ENCODE results near the gene ASS1.

ASS1 gene

DNA sequence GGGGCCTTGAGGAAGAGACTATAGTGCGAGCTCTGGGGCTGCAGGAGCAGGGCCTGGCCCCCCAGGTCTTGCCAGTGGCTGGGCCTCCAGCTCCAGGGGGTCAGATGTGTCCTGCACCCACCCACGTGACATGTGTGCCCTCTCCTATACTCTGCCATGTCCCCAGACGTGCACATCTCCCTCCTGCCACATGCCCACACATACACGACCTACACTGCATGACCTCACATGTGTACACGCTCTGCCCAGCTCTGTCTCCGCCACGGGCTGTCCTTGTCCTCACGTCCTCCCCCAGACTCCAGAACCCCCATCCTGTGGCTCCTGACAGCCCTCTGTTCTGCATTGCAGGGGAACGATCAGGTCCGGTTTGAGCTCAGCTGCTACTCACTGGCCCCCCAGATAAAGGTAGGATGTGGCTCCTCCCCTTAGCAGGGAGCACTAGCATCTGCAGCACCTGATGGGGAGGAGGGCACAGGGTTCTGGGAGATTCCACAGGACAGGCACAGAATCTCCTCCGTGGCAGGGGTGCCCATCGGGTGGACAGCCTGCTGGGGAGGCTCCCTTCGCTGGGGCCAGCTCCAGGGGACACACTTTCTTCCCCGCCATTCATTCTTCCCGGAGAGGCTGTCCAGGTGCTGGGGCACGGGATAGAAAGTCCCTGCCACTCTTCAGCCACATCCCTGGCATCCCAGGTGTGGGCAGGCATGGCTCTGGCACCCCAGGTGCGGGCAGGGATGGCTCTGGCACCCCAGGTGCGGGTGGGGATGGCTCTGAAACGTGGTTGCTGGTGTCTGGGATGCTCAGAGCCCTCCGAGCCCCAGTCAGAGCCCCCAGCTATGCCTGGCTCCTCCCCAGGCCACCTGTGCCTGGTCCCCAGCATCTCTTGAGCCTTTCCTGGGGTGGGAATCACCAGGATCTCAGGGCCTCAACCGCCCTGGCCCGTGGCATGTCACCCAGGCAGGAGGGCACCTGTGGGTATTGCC lies 19.3 kb downstream of the ASS1 start:
- Mint-ChIP-seq H3K4me3 (no peak overlapping the region), H3K9me3 (no peaks in the 10 kb centered on the region), H3K36me3 (ENCODE audit: low read depth) (no peaks in the 10 kb centered on the region), H3K27ac (no peak overlapping the region), H3K27me3 (peaks cover 67% of the 10 kb centered on the region), H3K4me1 (ENCODE audit: low read depth) (no peaks in the 10 kb centered on the region)
- DNase-seq = no peak

DNA sequence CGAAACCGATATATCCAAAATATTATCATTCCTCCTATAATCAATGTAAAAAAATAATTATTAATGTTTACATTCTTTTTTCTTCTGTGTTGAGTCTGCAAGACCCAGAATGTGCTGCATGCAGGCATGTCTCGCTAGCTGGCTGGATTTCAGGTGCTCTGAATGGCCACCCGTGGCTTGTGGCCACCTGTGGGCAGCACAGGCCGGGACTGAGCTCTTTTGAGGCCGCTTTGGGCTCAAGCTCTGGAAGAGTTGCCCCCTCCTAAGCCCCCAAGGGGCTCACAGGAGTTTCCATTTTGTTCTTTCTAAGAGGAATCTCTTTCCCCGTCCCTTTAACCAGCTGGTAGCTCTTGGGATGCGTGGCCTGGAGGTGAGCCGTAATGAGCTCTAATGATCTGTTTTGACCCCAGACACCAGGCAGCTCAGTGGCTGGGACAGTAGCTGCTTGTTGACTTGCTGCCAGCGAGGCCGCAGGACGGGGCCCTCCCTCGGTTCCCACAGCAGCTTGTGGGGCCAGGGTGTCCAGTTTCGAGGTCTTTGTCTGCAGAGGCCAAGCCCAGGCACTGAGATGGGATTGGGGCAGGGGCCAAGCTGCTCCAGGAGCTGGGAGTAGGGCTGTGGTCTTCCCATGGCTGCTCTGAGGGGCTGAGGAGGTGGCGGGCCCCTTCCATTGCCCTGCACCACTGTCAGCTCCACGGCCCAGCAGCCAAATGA lies 20.8 kb downstream of the ASS1 start:
- Mint-ChIP-seq H3K27me3 (peaks cover 66% of the 10 kb centered on the region), H3K4me1 (ENCODE audit: low read depth) (no peaks in the 10 kb centered on the region), H3K9me3 (no peaks in the 10 kb centered on the region), H3K27ac (no peak overlapping the region), H3K4me3 (no peak overlapping the region), H3K36me3 (ENCODE audit: low read depth) (no peaks in the 10 kb centered on the region)
- no peak for DNase-seq

DNA sequence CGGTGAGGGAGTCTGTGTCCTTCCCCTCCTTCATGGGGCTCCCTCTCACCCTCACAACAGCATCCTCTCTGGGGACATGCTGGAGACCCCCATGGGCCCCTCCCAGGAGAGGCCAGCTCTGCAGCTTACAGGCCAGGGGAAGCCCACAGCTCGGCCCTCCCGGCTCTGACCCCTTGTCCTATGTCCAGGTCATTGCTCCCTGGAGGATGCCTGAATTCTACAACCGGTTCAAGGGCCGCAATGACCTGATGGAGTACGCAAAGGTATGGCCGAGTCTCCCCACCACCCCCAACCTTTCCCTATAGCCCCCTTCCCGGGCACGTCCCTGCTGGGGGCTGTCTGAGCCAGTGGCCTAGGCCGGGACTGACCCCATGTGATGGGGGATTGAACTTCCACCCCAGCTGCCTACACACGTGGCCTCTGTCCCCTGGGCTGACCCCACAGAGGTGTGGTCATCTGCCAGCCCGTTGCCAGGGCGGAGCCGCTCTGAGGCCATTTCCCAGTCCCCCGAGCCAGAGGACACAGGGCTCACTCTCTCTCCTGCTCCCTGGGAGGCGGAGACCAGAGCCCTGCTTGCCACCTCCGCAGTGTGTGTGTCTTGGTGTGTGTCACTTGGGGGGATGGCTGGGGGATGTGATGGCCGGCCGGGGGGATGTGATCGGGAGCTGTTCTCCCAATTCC lies 21.9 kb downstream of the ASS1 start:
- H3K27ac Mint-ChIP-seq = no peak overlapping the region
- H3K36me3 Mint-ChIP-seq (ENCODE audit: low read depth) = no peaks in the 10 kb centered on the region
- no peak overlapping the region for H3K4me3 Mint-ChIP-seq
- no peak for DNase-seq
- no peaks in the 10 kb centered on the region for H3K4me1 Mint-ChIP-seq (ENCODE audit: low read depth)
- no peaks in the 10 kb centered on the region for H3K9me3 Mint-ChIP-seq
- peaks cover 72% of the 10 kb centered on the region for H3K27me3 Mint-ChIP-seq

DNA sequence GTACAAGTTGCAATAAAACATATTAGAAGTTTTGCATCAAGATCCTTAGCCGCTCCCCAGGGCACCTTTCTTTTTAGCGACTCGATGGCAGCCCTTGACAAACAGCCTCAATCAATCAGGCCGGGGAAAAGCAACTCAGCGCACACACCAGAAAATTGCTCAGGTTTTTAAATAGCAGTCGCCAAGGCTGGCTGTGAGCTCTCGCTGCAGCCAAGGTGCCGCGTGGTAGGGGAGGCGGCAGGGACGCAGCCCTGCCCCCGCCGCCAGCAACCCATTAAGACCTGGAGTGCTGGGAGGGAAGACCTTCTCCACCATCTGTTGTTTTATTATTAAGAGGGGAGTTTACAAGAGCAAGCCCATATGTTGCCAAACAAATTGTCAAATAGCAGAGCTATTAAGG lies 22.6 kb downstream of the ASS1 start:
- DNase-seq = no peak
- H3K27ac Mint-ChIP-seq = no peak overlapping the region
- peaks cover 75% of the 10 kb centered on the region for H3K27me3 Mint-ChIP-seq
- H3K4me3 Mint-ChIP-seq = no peak overlapping the region
- no peaks in the 10 kb centered on the region for H3K36me3 Mint-ChIP-seq (ENCODE audit: low read depth)
- no peaks in the 10 kb centered on the region for H3K9me3 Mint-ChIP-seq
- no peaks in the 10 kb centered on the region for H3K4me1 Mint-ChIP-seq (ENCODE audit: low read depth)

DNA sequence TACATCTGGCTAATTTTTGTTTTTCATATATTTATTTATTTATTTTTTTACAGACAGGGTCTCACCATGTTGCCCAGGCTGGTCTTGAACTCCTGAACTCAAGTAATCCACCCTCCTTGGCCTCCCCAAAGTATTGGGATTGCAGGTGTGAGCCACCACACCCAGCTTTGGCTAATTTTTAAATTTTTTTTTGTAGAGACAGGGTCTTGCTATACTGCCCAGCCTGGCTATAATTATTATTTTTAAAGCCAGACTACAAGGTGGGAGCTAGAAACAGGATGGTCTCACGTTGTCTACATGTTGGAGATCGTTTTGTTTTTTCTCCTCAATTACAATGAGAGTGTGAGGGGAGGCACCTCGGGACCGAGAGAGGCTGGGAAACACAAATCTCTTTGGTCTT lies 23.8 kb downstream of the ASS1 start:
- H3K4me1 Mint-ChIP-seq (ENCODE audit: low read depth) = no peaks in the 10 kb centered on the region
- H3K36me3 Mint-ChIP-seq (ENCODE audit: low read depth) = no peaks in the 10 kb centered on the region
- H3K27ac Mint-ChIP-seq = no peak overlapping the region
- no peak for DNase-seq
- H3K4me3 Mint-ChIP-seq = no peak overlapping the region
- no peaks in the 10 kb centered on the region for H3K9me3 Mint-ChIP-seq
- H3K27me3 Mint-ChIP-seq = peaks cover 73% of the 10 kb centered on the region

DNA sequence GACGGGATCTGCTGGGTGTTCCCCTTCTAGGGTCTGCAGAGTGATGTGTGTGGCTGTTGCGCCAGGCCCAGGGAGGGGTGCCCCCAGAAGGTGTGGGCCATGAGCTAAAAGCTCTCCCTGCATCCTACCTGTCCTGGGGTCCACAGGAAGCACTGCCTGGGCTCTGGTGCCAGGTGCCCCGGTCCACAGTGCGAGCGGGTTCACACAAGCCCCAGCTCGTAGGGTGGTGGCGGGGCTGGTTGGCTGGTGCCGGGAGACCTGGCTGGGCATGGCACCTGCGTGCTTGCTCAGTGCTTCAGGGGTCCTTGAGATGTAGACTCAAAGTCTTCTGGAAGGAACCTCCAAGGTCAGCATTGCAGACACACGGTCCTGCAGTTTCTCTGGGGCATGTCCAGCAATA lies 25.5 kb downstream of the ASS1 start:
- Mint-ChIP-seq H3K9me3 (no peaks in the 10 kb centered on the region), H3K4me3 (no peak overlapping the region), H3K27me3 (peaks cover 73% of the 10 kb centered on the region), H3K27ac (no peak overlapping the region), H3K4me1 (ENCODE audit: low read depth) (no peaks in the 10 kb centered on the region), H3K36me3 (ENCODE audit: low read depth) (no peaks in the 10 kb centered on the region)
- no peak for DNase-seq

DNA sequence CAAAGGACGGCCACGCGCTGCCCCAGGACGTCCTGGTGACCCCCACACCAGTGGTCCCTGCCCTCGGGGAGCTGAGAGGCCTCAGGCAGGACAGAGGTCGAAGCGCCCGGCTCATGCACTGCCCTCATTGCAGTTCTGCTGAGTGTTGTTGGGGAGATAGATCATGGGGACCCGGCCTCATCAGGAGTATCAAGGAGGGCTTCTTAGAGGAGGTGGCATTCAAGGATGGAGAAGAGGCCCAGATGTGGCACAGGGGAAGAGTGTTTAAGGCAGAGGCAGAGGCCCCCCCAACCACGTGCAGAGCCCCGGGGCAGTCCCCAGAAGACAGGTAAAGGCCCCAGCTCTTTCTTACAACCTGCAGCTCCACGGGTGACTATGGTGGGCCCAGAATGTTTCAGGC lies 26.2 kb downstream of the ASS1 start:
- no peaks in the 10 kb centered on the region for H3K9me3 Mint-ChIP-seq
- H3K27ac Mint-ChIP-seq = no peak overlapping the region
- no peaks in the 10 kb centered on the region for H3K4me1 Mint-ChIP-seq (ENCODE audit: low read depth)
- no peak for DNase-seq
- no peaks in the 10 kb centered on the region for H3K36me3 Mint-ChIP-seq (ENCODE audit: low read depth)
- H3K4me3 Mint-ChIP-seq = no peak overlapping the region
- H3K27me3 Mint-ChIP-seq = peaks cover 70% of the 10 kb centered on the region

DNA sequence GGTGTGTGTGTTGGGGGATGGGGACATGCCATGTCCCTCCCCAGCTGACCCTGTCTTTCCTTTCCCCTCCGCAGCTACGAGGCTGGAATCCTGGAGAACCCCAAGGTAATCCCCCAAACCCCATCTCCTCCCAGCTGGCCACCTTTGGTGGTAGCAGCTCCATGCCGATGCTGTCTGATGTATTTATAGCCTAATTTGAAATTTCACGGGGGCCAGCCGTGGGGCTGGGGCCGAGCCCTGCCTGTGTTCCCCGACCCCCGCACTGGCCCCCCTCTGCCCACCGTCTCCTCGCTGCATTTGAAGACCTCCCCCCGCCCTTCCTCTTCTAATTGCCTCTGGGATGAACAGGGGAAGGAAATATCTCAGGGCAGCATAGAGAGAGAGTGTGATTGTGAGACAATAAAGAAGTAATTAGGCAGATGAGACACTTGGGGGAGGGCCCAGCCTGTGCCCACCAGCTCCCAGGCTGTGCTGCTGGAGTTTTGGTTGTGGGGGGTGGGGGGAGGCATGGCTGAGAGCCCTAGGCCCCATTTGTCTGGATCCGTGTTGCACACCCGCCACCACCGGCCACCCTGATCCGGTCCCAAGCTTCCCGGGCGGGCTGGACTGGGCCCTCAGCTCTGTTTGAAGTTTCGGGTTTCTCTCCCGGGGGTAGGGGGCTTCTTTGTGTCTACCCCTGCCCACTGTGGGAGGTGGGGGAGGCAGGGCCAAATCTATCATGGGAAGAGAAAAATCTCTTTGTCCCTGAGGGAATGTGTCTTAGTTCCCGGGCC lies 26.8 kb downstream of the ASS1 start:
- Mint-ChIP-seq H3K27me3 (peaks cover 64% of the 10 kb centered on the region), H3K27ac (no peak overlapping the region), H3K36me3 (ENCODE audit: low read depth) (no peaks in the 10 kb centered on the region), H3K9me3 (no peaks in the 10 kb centered on the region), H3K4me3 (no peak overlapping the region), H3K4me1 (ENCODE audit: low read depth) (no peaks in the 10 kb centered on the region)
- DNase-seq = no peak

DNA sequence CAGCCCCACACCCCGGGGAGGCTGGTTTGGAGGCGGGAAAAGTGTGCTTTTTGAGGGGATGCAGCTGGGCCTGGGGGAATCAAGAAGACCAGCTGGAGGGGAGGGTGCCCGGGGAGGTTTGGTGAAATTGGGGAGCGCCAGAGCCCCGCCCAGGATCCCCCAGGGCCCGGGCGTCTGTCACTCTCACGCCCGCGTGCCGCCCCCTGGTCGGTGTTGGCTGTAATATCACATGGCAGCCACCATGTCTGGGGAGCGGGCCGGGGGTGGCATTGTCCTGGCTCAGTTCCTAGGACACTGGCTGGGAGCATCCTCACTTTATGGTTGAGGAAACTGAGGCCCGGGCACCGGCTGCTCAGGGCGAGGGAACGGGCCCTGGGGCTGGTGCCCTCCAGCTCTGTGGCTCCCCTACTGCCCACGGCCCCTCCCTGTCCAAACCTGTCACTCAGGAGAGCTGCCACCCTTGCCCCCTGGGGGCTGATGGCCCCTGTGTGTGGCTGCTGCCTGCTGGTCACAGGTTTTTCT lies 27.5 kb downstream of the ASS1 start:
- Mint-ChIP-seq H3K9me3 (no peaks in the 10 kb centered on the region), H3K27me3 (peaks cover 57% of the 10 kb centered on the region), H3K4me1 (ENCODE audit: low read depth) (no peaks in the 10 kb centered on the region), H3K27ac (no peak overlapping the region), H3K4me3 (no peak overlapping the region), H3K36me3 (ENCODE audit: low read depth) (no peaks in the 10 kb centered on the region)
- DNase-seq = no peak

DNA sequence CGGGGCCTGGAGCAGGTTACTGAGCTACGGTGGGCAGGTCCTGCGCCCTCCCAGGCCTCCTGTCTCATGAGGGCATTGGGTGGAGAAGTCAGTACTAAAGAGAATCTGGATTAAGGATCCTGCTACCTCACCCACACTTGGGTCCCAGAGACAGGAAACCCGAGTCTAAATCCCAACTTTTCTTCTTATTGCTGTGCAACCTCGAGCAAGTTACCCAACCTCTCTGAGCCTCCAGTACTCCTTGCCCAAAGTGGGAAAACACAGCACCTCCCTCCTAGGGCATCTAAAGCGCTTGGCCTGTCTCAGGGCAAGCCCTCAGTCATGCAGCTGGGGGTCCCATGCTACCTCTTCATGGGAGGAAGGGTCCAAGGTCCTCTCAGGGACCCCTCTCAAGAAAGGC lies 28.2 kb downstream of the ASS1 start:
- H3K4me1 Mint-ChIP-seq (ENCODE audit: low read depth) = no peaks in the 10 kb centered on the region
- H3K27me3 Mint-ChIP-seq = peaks cover 50% of the 10 kb centered on the region
- DNase-seq = no peak
- no peaks in the 10 kb centered on the region for H3K9me3 Mint-ChIP-seq
- no peak overlapping the region for H3K4me3 Mint-ChIP-seq
- H3K36me3 Mint-ChIP-seq (ENCODE audit: low read depth) = no peaks in the 10 kb centered on the region
- H3K27ac Mint-ChIP-seq = no peak overlapping the region

DNA sequence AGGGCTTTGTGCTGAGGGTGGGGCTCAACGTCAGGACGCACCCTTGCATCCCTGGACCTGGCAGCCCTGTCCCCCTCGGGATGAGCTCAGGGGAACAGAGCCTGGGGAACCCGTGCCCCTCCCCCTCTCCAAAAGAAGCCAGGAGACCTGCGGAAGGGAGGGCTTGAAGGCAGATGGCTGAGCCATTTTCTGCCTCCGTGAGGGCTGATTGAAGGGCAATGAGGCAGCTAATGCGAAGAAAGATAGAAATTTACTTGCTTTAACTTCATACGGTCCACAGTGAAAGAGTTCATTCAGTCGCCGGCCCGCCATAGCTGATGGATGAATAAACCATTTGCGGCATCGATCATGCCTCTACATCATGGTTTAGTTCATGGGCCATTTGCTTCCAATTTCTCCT lies 28.8 kb downstream of the ASS1 start:
- peaks cover 46% of the 10 kb centered on the region for H3K27me3 Mint-ChIP-seq
- DNase-seq = no peak
- no peaks in the 10 kb centered on the region for H3K9me3 Mint-ChIP-seq
- H3K27ac Mint-ChIP-seq = no peak overlapping the region
- H3K36me3 Mint-ChIP-seq (ENCODE audit: low read depth) = no peaks in the 10 kb centered on the region
- no peaks in the 10 kb centered on the region for H3K4me1 Mint-ChIP-seq (ENCODE audit: low read depth)
- no peak overlapping the region for H3K4me3 Mint-ChIP-seq

DNA sequence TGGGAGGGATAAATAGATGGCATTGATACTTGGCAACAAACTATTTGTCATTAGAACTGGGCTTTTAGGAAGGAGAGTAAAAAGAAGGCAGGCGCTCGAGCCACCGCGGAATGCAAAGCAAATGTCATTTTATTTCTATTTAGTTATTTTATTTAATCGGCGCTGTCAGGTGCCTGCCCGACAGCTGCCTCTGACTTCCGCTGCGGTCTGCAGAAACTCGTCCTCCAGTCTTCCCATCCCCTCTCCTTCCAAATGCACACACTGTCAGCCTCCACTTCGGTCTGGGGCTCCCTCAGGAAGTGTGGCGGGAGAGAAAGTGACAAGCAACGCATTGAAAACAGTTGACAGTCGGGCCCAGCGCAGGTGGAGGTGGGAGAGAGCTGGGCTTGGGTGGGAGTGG lies 29.3 kb downstream of the ASS1 start:
- no peak for DNase-seq
- Mint-ChIP-seq H3K27ac (no peak overlapping the region), H3K36me3 (ENCODE audit: low read depth) (no peaks in the 10 kb centered on the region), H3K4me3 (no peak overlapping the region), H3K4me1 (ENCODE audit: low read depth) (no peaks in the 10 kb centered on the region), H3K9me3 (no peaks in the 10 kb centered on the region), H3K27me3 (peaks cover 40% of the 10 kb centered on the region)

DNA sequence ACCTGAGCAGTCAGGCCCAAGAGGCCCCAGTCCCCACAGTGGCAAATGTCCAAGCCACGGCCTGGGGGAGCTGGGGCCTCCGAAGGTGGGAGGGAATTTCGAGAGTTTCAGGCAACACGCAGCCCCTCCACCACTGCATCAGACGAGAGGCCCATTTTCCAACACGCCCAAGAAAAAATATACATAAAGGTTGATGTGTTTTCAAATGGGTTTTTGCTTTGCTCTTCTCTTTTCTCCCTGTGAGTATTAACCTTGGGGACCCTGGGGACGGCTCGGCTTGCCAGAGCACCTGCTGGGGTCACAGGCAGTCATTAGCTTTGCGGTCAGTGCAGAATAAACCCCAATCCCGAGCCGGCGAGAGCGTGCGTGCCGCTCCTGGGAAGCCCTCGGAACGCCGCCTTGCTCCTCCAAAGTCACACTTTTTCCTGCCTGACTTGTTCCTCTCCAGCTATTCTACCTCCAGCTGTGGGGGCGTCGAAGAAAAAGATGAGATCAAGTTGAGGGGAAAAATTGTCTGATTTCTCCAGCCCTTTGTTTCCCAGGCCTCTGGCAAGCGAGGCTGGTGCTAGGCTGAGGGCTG lies 31.5 kb downstream of the ASS1 start:
- Mint-ChIP-seq H3K27ac (no peak overlapping the region), H3K27me3 (peaks cover 24% of the 10 kb centered on the region), H3K4me1 (ENCODE audit: low read depth) (no peaks in the 10 kb centered on the region)

DNA sequence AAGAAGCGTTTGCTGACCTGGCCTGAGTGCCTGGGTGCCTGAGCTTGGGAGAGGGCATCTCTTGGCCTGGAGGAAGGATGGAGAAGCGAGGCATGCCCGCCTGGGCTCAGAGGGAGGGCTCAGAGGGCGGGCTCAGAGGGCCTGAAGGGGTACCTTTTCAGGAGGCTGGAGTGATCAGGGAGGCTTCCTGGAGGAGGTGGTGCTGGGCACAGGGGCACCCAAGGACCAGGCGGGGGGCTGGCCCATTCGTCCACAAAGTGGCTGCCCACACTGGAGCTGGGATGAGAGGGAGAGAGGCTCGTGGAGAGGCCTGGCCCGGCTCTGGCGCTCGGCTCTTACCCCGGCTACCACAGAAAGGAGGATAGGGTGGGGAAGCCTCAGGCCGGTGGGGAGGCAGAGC lies 32.8 kb downstream of the ASS1 start:
- Mint-ChIP-seq H3K27me3 (peaks cover 26% of the 10 kb centered on the region), H3K4me3 (no peak overlapping the region), H3K27ac (no peak overlapping the region), H3K4me1 (ENCODE audit: low read depth) (no peaks in the 10 kb centered on the region), H3K36me3 (ENCODE audit: low read depth) (no peaks in the 10 kb centered on the region), H3K9me3 (no peaks in the 10 kb centered on the region)
- DNase-seq = no peak

More for the DNA sequence above, 31.5 kb downstream of the ASS1 start:
- Mint-ChIP-seq H3K36me3 (ENCODE audit: low read depth) (no peaks in the 10 kb centered on the region), H3K9me3 (no peaks in the 10 kb centered on the region), H3K4me3 (no peak overlapping the region)
- no peak for DNase-seq
